ENCODE measurements around the gene LIN28A.

Gene LIN28A

DNA sequence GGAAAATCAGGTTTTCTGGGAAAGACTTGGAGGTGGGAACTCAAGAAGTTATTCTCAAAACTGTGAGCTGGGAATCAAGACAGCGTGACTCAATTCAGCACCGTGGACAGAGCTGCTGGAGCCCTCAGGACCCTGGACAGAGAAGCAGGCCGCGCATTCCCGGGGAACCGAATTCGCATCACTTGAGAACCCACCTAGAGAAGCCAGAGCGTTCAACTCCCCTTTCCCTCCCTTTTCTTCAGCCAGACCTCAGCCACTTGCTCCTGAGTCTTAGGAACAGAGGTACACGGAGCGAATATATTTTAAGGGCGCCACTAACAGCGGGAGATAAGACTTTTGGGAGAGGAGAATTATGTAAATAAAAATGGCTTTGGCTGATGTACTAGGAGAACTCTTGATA lies 2.0 kb upstream of the LIN28A start (continued):
- TF ChIP-seq, protein P1, sequence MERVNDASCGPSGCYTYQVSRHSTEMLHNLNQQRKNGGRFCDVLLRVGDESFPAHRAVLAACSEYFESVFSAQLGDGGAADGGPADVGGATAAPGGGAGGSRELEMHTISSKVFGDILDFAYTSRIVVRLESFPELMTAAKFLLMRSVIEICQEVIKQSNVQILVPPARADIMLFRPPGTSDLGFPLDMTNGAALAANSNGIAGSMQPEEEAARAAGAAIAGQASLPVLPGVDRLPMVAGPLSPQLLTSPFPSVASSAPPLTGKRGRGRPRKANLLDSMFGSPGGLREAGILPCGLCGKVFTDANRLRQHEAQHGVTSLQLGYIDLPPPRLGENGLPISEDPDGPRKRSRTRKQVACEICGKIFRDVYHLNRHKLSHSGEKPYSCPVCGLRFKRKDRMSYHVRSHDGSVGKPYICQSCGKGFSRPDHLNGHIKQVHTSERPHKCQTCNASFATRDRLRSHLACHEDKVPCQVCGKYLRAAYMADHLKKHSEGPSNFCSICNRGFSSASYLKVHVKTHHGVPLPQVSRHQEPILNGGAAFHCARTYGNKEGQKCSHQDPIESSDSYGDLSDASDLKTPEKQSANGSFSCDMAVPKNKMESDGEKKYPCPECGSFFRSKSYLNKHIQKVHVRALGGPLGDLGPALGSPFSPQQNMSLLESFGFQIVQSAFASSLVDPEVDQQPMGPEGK (CRISPR knock-in tag; IDR thresholded peaks at IDR 0.05; ENCODE audit: borderline replicate concordance): no peak
- TF ChIP-seq ZNF565 (CRISPR knock-in tag; conservative IDR thresholded peaks at IDR 0.05; ENCODE audit: low read depth): no peak
- TF ChIP-seq ZFP3 (CRISPR knock-in tag; IDR thresholded peaks at IDR 0.05): peak; percentile 88
- peak; percentile 57 for TF ChIP-seq ZFP30 (CRISPR knock-in tag; IDR thresholded peaks at IDR 0.05)
- peak; percentile 59; the same call in 1 of the 2 replicates for TF ChIP-seq ZC3H10 (CRISPR knock-in tag; IDR thresholded peaks at IDR 0.05)
- TF ChIP-seq OSR1 (CRISPR knock-in tag; IDR thresholded peaks at IDR 0.05): 0 out of 2 replicates have a peak, but pooled peaks have one; percentile 80
- TF ChIP-seq, protein P2, sequence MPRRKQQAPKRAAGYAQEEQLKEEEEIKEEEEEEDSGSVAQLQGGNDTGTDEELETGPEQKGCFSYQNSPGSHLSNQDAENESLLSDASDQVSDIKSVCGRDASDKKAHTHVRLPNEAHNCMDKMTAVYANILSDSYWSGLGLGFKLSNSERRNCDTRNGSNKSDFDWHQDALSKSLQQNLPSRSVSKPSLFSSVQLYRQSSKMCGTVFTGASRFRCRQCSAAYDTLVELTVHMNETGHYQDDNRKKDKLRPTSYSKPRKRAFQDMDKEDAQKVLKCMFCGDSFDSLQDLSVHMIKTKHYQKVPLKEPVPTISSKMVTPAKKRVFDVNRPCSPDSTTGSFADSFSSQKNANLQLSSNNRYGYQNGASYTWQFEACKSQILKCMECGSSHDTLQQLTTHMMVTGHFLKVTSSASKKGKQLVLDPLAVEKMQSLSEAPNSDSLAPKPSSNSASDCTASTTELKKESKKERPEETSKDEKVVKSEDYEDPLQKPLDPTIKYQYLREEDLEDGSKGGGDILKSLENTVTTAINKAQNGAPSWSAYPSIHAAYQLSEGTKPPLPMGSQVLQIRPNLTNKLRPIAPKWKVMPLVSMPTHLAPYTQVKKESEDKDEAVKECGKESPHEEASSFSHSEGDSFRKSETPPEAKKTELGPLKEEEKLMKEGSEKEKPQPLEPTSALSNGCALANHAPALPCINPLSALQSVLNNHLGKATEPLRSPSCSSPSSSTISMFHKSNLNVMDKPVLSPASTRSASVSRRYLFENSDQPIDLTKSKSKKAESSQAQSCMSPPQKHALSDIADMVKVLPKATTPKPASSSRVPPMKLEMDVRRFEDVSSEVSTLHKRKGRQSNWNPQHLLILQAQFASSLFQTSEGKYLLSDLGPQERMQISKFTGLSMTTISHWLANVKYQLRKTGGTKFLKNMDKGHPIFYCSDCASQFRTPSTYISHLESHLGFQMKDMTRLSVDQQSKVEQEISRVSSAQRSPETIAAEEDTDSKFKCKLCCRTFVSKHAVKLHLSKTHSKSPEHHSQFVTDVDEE (CRISPR knock-in tag; IDR thresholded peaks at IDR 0.05): peak; percentile 89
- TF ChIP-seq CSDC2 (CRISPR knock-in tag; IDR thresholded peaks at IDR 0.05): peak; percentile 97
- peak; percentile 61; the same call in 1 of the 2 replicates for TF ChIP-seq ISL1 (CRISPR knock-in tag; IDR thresholded peaks at IDR 0.05)
- TF ChIP-seq GLIS3 (CRISPR knock-in tag; IDR thresholded peaks at IDR 0.05): no peak
- no peak for TF ChIP-seq ESRRG (CRISPR knock-in tag; IDR thresholded peaks at IDR 0.05)

DNA sequence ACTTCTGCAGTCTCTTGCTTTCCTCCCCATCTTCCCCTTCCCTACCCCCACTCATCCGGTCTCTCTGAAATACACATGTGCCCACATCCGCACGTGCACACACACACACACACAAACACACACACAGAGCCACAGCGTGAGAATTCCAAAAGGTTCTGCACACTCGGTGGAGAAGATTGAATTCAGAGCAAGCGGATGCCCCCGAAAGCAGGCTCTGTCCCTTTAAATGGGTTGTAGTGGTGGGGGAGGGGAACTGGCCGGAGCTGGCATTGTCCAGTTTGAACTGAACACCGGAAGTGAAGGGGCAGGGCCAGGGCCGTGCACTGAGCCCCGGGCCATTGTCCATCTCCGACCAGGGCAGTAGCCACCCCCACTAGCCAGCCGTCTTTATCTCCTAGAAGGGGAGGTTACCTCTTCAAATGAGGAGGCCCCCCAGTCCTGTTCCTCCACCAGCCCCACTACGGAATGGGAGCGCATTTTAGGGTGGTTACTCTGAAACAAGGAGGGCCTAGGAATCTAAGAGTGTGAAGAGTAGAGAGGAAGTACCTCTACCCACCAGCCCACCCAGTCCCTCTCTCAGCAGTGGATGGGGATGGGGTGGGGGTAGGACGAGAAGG lies 1.3 kb upstream of the LIN28A start:
- ATAC-seq: no peak

More for the DNA sequence above, 1.3 kb upstream of the LIN28A start:
- TF ChIP-seq, protein P3, sequence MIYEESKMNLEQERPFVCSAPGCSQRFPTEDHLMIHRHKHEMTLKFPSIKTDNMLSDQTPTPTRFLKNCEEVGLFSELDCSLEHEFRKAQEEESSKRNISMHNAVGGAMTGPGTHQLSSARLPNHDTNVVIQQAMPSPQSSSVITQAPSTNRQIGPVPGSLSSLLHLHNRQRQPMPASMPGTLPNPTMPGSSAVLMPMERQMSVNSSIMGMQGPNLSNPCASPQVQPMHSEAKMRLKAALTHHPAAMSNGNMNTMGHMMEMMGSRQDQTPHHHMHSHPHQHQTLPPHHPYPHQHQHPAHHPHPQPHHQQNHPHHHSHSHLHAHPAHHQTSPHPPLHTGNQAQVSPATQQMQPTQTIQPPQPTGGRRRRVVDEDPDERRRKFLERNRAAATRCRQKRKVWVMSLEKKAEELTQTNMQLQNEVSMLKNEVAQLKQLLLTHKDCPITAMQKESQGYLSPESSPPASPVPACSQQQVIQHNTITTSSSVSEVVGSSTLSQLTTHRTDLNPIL (CRISPR knock-in tag; IDR thresholded peaks at IDR 0.05; ENCODE audit: low read depth): no peak
- no peak for TF ChIP-seq GLIS3 (CRISPR knock-in tag; IDR thresholded peaks at IDR 0.05)
- no peak for TF ChIP-seq OSR1 (CRISPR knock-in tag; IDR thresholded peaks at IDR 0.05)
- no peak for TF ChIP-seq TCF4 (CRISPR knock-in tag; IDR thresholded peaks at IDR 0.05; ENCODE audit: borderline replicate concordance)
- TF ChIP-seq BACH2 (CRISPR knock-in tag; IDR thresholded peaks at IDR 0.05; ENCODE audit: borderline replicate concordance): no peak
- no peak for TF ChIP-seq ZFP30 (CRISPR knock-in tag; IDR thresholded peaks at IDR 0.05)
- TF ChIP-seq, protein P2 (CRISPR knock-in tag; IDR thresholded peaks at IDR 0.05): no peak
- TF ChIP-seq, protein P4, sequence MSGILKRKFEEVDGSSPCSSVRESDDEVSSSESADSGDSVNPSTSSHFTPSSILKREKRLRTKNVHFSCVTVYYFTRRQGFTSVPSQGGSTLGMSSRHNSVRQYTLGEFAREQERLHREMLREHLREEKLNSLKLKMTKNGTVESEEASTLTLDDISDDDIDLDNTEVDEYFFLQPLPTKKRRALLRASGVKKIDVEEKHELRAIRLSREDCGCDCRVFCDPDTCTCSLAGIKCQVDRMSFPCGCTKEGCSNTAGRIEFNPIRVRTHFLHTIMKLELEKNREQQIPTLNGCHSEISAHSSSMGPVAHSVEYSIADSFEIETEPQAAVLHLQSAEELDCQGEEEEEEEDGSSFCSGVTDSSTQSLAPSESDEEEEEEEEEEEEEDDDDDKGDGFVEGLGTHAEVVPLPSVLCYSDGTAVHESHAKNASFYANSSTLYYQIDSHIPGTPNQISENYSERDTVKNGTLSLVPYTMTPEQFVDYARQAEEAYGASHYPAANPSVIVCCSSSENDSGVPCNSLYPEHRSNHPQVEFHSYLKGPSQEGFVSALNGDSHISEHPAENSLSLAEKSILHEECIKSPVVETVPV (CRISPR knock-in tag; IDR thresholded peaks at IDR 0.05): no peak
- no peak for TF ChIP-seq ZC3H10 (CRISPR knock-in tag; IDR thresholded peaks at IDR 0.05)
- TF ChIP-seq, protein P1 (CRISPR knock-in tag; IDR thresholded peaks at IDR 0.05; ENCODE audit: borderline replicate concordance): no peak
- no peak for TF ChIP-seq ZNF8 (CRISPR knock-in tag; IDR thresholded peaks at IDR 0.05)
- TF ChIP-seq TOX (CRISPR knock-in tag; IDR thresholded peaks at IDR 0.05; ENCODE audit: borderline replicate concordance): no peak
- no peak for TF ChIP-seq ARNTL (CRISPR knock-in tag; IDR thresholded peaks at IDR 0.05; ENCODE audit: borderline replicate concordance, low read depth)
- no peak for TF ChIP-seq ZNF565 (CRISPR knock-in tag; conservative IDR thresholded peaks at IDR 0.05; ENCODE audit: low read depth)
- no peak for TF ChIP-seq ESRRG (CRISPR knock-in tag; IDR thresholded peaks at IDR 0.05)
